Measurements from ENCODE around the gene TSKS. TPM values are rescaled to one million over a fixed set of nuclear protein-coding genes. Genes with fewer than 3 reads are reported as not detected.
A peak's percentile ranks its signal among the peaks of the same experiment; 100 is the strongest.

Gene TSKS
- total RNA-seq, 1 donor = not detected

DNA sequence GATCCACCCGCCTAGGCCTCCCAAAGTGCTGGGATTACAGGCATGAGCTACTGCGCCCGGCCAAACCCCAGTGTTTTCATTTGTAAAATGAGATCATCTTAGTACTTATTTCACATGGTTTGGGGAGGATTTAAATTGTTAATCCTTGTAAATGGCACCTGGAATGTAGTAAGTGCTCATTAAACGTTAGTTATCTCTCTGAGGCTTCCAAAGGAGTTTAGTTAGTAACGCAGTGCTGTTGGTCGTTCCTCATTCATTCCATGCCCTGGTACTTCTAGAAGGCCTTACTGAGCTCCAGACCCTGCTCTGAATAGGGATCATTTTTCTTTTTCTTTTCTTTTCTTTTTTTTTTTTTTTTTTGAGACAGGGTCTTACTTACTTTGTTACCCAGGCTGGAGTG, 67.0 kb downstream of the TSKS start:
- H3K4me3 ChIP-seq (ENCODE audit: insufficient read depth, low read length) = no peak overlapping the region
- DNase-seq (ENCODE audit: insufficient read length, low spot score, missing footprints) = no peak
- H3K9me3 ChIP-seq (ENCODE audit: low read depth, low read length) = no peaks in the 10 kb centered on the region
- H4K20me1 ChIP-seq (ENCODE audit: insufficient read depth, low read length) = no peaks in the 10 kb centered on the region
- peaks cover 5% of the 10 kb centered on the region for H3K4me1 ChIP-seq (ENCODE audit: insufficient read depth, low read length)
- H3K79me2 ChIP-seq (ENCODE audit: insufficient read depth, low read length) = no peaks in the 10 kb centered on the region
- H3K4me2 ChIP-seq (ENCODE audit: insufficient read depth, low read length) = no peak overlapping the region
- no peaks in the 10 kb centered on the region for H3K36me3 ChIP-seq (ENCODE audit: insufficient read depth, low read length)
- TF ChIP-seq, protein P1, sequence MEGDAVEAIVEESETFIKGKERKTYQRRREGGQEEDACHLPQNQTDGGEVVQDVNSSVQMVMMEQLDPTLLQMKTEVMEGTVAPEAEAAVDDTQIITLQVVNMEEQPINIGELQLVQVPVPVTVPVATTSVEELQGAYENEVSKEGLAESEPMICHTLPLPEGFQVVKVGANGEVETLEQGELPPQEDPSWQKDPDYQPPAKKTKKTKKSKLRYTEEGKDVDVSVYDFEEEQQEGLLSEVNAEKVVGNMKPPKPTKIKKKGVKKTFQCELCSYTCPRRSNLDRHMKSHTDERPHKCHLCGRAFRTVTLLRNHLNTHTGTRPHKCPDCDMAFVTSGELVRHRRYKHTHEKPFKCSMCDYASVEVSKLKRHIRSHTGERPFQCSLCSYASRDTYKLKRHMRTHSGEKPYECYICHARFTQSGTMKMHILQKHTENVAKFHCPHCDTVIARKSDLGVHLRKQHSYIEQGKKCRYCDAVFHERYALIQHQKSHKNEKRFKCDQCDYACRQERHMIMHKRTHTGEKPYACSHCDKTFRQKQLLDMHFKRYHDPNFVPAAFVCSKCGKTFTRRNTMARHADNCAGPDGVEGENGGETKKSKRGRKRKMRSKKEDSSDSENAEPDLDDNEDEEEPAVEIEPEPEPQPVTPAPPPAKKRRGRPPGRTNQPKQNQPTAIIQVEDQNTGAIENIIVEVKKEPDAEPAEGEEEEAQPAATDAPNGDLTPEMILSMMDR (IDR thresholded peaks at IDR 0.05; ENCODE audit: extremely low read depth, low read depth, low read length) = no peak
- H2AFZ ChIP-seq (ENCODE audit: low read length) = no peak overlapping the region
- H3K27ac ChIP-seq (ENCODE audit: low read depth, low read length) = no peak overlapping the region
- H3K27me3 ChIP-seq (ENCODE audit: insufficient read depth, low read length) = no peaks in the 10 kb centered on the region

DNA sequence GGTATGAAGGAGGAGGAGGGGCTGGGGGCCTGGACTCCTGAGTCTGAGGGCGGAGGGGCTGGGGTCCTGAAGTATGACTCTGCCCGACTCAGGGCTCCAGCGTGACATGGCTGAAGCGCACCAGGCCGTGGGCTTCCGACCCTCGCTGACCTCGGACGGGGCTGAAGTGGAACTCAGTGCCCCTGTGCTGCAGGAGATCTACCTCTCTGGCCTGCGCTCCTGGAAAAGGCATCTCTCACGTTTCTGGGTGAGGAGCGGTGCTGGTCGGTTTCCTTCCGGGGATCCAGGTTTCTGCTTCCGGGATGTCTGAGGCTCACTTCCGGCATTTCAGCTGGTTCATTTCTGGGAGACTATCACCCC, 71.0 kb downstream of the TSKS start:
- no peaks in the 10 kb centered on the region for H3K36me3 ChIP-seq (ENCODE audit: insufficient read depth, low read length)
- no peaks in the 10 kb centered on the region for H3K9me3 ChIP-seq (ENCODE audit: low read depth, low read length)
- H3K4me3 ChIP-seq (ENCODE audit: insufficient read depth, low read length) = no peak overlapping the region
- no peak overlapping the region for H2AFZ ChIP-seq (ENCODE audit: low read length)
- no peak overlapping the region for H3K27ac ChIP-seq (ENCODE audit: low read depth, low read length)
- no peak overlapping the region for H3K4me2 ChIP-seq (ENCODE audit: insufficient read depth, low read length)
- H3K79me2 ChIP-seq (ENCODE audit: insufficient read depth, low read length) = no peaks in the 10 kb centered on the region
- peak; percentile 47 for DNase-seq (ENCODE audit: insufficient read length, low spot score, missing footprints)
- TF ChIP-seq, protein P1 (IDR thresholded peaks at IDR 0.05; ENCODE audit: extremely low read depth, low read depth, low read length) = no peak
- H3K4me1 ChIP-seq (ENCODE audit: insufficient read depth, low read length) = peaks cover 20% of the 10 kb centered on the region
- H3K27me3 ChIP-seq (ENCODE audit: insufficient read depth, low read length) = no peaks in the 10 kb centered on the region
- H4K20me1 ChIP-seq (ENCODE audit: insufficient read depth, low read length) = no peaks in the 10 kb centered on the region

DNA sequence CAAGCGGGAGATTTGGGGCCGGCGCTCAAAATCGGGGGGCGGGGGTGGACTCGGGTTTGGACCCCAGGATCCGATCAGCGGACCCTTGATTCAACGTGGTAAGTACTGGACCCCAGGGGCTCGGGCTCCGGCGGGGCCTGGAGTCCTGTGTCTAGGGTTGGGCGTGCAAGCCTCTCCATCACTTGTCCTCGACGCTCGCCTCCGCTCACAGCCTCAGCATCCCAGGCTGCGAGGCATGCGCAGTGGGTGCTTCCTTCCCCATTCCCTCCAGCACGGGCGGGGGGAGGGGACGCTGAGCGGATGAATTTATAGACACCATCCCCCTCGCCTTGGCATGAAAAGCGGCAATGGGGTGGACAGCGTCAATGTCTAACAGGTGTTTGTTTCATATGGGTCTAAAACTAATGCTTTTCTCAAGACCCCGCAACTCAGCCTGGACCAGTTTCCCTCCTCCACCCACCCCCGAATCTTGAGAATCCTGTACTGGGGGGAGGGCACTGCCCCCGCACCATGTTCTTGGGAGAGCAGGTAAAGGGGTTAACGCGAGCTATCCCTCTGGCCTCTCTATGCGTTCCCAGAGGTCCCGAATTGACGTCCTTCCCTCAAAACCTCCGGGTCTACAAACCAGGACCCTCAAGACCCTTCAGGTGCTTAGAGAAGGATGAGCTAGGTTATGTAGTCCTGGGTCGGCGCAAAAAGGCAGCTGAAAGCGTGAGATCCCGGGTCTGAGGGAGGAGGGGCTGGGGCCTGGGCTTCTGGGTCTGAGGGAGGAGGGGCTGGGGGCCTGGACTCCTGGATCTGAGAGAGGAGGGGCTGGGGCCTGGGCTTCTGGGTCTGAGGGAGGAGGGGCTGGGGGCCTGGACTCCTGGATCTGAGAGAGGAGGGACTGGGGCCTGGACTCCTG, 71.6 kb downstream of the TSKS start:
- Histone ChIP-seq H3K27ac (ENCODE audit: low read depth, low read length) (no peak overlapping the region), H2AFZ (ENCODE audit: low read length) (peak overlapping the region; percentile 93), H3K36me3 (ENCODE audit: insufficient read depth, low read length) (no peaks in the 10 kb centered on the region), H3K79me2 (ENCODE audit: insufficient read depth, low read length) (no peaks in the 10 kb centered on the region), H3K4me3 (ENCODE audit: insufficient read depth, low read length) (peak overlapping the region; percentile 76), H3K4me1 (ENCODE audit: insufficient read depth, low read length) (peaks cover 20% of the 10 kb centered on the region), H3K9me3 (ENCODE audit: low read depth, low read length) (no peaks in the 10 kb centered on the region), H4K20me1 (ENCODE audit: insufficient read depth, low read length) (no peaks in the 10 kb centered on the region), H3K27me3 (ENCODE audit: insufficient read depth, low read length) (no peaks in the 10 kb centered on the region), H3K4me2 (ENCODE audit: insufficient read depth, low read length) (peak overlapping the region; percentile 90)
- DNase-seq (ENCODE audit: insufficient read length, low spot score, missing footprints) = peak; percentile 97
- TF ChIP-seq, protein P1 (IDR thresholded peaks at IDR 0.05; ENCODE audit: extremely low read depth, low read depth, low read length) = no peak

DNA sequence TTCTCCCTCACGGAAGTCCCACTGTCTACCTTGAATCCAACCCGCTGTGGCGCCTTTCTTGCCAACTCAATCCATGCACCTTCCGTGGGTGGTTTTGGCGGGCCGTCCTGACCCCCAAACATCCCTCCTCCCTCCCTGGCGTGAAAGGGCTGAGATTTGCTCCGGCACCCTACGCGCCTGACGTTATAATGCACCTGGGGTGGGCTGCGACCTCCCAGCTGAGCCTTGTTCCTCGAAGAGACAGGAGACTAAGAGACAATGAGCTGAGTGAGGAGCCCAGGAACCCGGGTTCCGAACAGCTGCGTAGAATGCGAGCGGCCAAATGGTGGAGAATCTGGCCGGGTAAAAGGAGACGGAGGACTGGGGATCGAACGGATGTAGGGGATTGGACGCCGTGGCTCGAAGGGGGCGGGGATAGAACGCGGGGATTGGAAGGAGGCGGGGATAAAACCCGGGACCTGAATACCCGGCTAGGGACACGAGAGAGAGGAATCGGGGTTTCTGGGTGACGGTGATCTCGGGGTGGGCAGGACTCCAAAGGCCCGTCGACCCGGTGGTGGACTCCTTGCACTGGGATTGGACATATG, 72.4 kb downstream of the TSKS start, which contains the start of gene CPT1C:
Gene CPT1C, plus strand, starts transcription at position 461 of the 587 bp plus-strand sequence. CDS start 1,137 bp downstream, outside the sequence.
- Histone ChIP-seq H2AFZ (ENCODE audit: low read length) (peak within 1 kb of the TSS; percentile 93), H3K4me1 (ENCODE audit: insufficient read depth, low read length) (peaks cover 20% of the 10 kb centered on the region), H3K4me2 (ENCODE audit: insufficient read depth, low read length) (peak within 1 kb of the TSS; percentile 90), H3K36me3 (ENCODE audit: insufficient read depth, low read length) (peaks cover 5% of the 10 kb centered on the region), H3K9me3 (ENCODE audit: low read depth, low read length) (no peaks in the 10 kb centered on the region), H3K27ac (ENCODE audit: low read depth, low read length) (peak within 1 kb of the TSS; percentile 15), H3K79me2 (ENCODE audit: insufficient read depth, low read length) (no peaks in the 10 kb centered on the region), H4K20me1 (ENCODE audit: insufficient read depth, low read length) (no peaks in the 10 kb centered on the region), H3K4me3 (ENCODE audit: insufficient read depth, low read length) (peak within 1 kb of the TSS; percentile 76), H3K27me3 (ENCODE audit: insufficient read depth, low read length) (no peaks in the 10 kb centered on the region)
- TF ChIP-seq, protein P1 (IDR thresholded peaks at IDR 0.05; ENCODE audit: extremely low read depth, low read depth, low read length) = no peak
- DNase-seq (ENCODE audit: insufficient read length, low spot score, missing footprints) = peak; percentile 99
